OCI-LY1 (cell line): ENCODE measurements around the gene COL8A1.

ENCODE experiments used
- H2AFZ ChIP-seq: fragments of 200-600 bp; sonication (generic), shearing (Covaris generic); 2 replicates; pipeline ENCODE4 v1.6.0; 2014; ENCODE audit warnings: antibody characterized with exemption, mild to moderate bottlenecking, low read length
- H3F3A ChIP-seq: fragments of 200-600 bp; sonication (generic), shearing (Covaris generic); 2 replicates; pipeline ENCODE4 v1.6.0; 2014; ENCODE audit warnings: mild to moderate bottlenecking, antibody characterized with exemption, low read length, moderate library complexity; ENCODE audit not compliant: insufficient read depth
- H3K27ac ChIP-seq: fragments of 200-600 bp; sonication (generic); 2 replicates; pipeline ENCODE4 v1.5.1; 2014; ENCODE audit warnings: low read length, mixed run types, mild to moderate bottlenecking, low read depth; ENCODE audit not compliant: poor library complexity, severe bottlenecking
- H3K27me3 ChIP-seq: fragments of 200-600 bp; sonication (generic); 2 replicates; pipeline ENCODE4 v1.6.0; 2014; ENCODE audit warnings: antibody characterized with exemption, mild to moderate bottlenecking, low read length, moderate library complexity; ENCODE audit not compliant: insufficient read depth
- H3K36me3 ChIP-seq: fragments of 200-600 bp; sonication (generic); 2 replicates; pipeline ENCODE4 v1.6.1; 2014; ENCODE audit warnings: mild to moderate bottlenecking, antibody characterized with exemption, low read length, moderate library complexity, mixed read lengths; ENCODE audit not compliant: insufficient read depth
- H3K4me1 ChIP-seq: fragments of 200-600 bp; sonication (generic); 2 replicates; pipeline ENCODE4 v1.5.1; 2014; ENCODE audit warnings: mild to moderate bottlenecking, low read length, moderate library complexity; ENCODE audit not compliant: insufficient read depth, severe bottlenecking
- H3K4me2 ChIP-seq: fragments of 200-600 bp; sonication (generic), shearing (Covaris generic); 2 replicates; pipeline ENCODE4 v1.6.1; 2014; ENCODE audit warnings: low read length
- H3K4me3 ChIP-seq: fragments of 200-600 bp; sonication (generic); 2 replicates; pipeline ENCODE4 v1.5.1; 2014; ENCODE audit warnings: low read length, low read depth, mild to moderate bottlenecking, mixed read lengths; ENCODE audit not compliant: poor library complexity, severe bottlenecking
- H3K79me2 ChIP-seq: fragments of 200-600 bp; shearing (Covaris generic); 2 replicates; pipeline ENCODE4 v1.6.1; 2016; ENCODE audit warnings: mixed run types, low read length, mixed read lengths; ENCODE audit not compliant: insufficient read depth
- H3K9ac ChIP-seq: fragments of 200-600 bp; sonication (generic), shearing (Covaris generic); 2 replicates; pipeline ENCODE4 v1.6.1; 2014; ENCODE audit warnings: mild to moderate bottlenecking, low read length, mixed read lengths
- H3K9me2 ChIP-seq: fragments of 200-600 bp; sonication (generic), shearing (Covaris generic); 2 replicates; pipeline ENCODE4 v1.6.1; 2014; ENCODE audit warnings: low read depth, mild to moderate bottlenecking, low read length, mixed read lengths
- H3K9me3 ChIP-seq: fragments of 200-600 bp; shearing (Covaris generic); 2 replicates; pipeline ENCODE4 v1.6.1; 2014; ENCODE audit warnings: low read length, mixed read lengths
- H4K20me1 ChIP-seq: fragments of 200-600 bp; sonication (generic), shearing (Covaris generic); 2 replicates; pipeline ENCODE4 v1.6.0; 2016; ENCODE audit warnings: mild to moderate bottlenecking, low read length; ENCODE audit not compliant: insufficient read depth
- EZH2 ChIP-seq: fragments of 200-600 bp; sonication (generic), shearing (Covaris generic); IDR thresholded peaks from 2 replicates; pipeline ENCODE4 v1.8.0; 2017; ENCODE audit warnings: borderline replicate concordance, mixed run types, mild to moderate bottlenecking, antibody characterized with exemption, low read length, moderate library complexity, mixed read lengths
- TF ChIP-seq, protein P1 (sequence below): fragments of 200-600 bp; sonication (generic), shearing (Covaris generic); IDR thresholded peaks from 2 replicates; pipeline ENCODE4 v1.5.1; 2017; ENCODE audit warnings: mild to moderate bottlenecking, antibody characterized with exemption, low read length, moderate library complexity, mixed read lengths

Gene COL8A1

DNA sequence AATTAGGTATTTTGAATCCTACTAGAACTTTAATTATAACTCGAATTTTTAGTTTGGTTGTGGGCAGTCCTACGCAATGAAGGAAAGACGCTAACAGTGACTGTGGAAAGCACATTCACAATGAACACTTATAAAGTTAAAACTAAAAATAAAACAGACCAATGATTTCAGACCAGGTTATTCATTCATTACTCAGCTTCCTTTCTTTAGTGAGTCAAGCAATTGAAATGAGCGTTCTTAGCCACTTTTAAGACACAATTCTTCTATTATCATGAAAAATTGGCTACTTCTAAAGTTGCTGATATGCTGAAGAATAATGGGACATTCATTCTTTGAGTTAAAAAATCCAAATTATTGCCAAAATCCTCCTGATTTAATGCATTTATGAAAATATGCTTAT is 113.3 kb downstream of the COL8A1 start:
- no peaks in the 10 kb centered on the region for H3K27me3 ChIP-seq
- no peak overlapping the region for H3K9ac ChIP-seq
- H3K27ac ChIP-seq = no peak overlapping the region

DNA sequence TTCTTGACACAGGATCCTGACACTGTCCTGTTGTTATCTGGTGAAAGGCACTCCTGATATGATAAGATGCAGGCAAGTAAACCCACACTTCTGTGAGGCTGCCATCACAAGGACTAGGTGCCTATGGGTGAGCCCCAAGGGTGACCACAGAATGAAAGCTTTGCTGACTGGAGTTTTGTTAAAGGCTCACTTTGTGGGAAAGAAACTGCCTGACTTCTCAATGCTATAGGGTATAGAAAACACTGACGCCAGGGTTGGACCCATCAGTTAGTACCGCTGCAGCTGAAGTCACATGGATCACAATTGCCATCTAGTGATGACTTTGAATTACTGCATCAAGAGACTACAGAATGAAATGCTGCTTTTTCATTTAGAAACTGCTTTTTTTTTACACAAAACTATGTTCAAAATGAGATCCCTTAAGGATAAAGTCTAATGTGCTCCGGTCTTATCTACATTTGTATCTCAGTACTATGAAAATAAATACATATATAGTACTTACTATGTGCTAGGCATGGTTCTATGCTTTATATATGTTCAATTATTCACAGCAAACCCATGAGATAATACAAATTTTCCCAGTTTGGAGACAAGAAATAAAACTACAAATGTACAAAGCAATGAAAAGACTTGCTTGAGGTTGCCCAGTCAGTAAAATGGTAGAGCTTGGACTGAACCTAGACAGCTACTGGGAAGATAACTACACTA is 115.0 kb downstream of the COL8A1 start:
- no peak overlapping the region for H3K9ac ChIP-seq
- H3F3A ChIP-seq = no peaks in the 10 kb centered on the region
- H3K9me3 ChIP-seq = no peaks in the 10 kb centered on the region
- H3K27ac ChIP-seq = no peak overlapping the region
- no peaks in the 10 kb centered on the region for H3K4me1 ChIP-seq
- no peaks in the 10 kb centered on the region for H3K9me2 ChIP-seq
- no peaks in the 10 kb centered on the region for H3K27me3 ChIP-seq
- no peak overlapping the region for H2AFZ ChIP-seq
- H3K4me2 ChIP-seq = no peak overlapping the region
- H3K79me2 ChIP-seq = no peaks in the 10 kb centered on the region
- TF ChIP-seq EZH2 = no peak
- TF ChIP-seq, protein P1, sequence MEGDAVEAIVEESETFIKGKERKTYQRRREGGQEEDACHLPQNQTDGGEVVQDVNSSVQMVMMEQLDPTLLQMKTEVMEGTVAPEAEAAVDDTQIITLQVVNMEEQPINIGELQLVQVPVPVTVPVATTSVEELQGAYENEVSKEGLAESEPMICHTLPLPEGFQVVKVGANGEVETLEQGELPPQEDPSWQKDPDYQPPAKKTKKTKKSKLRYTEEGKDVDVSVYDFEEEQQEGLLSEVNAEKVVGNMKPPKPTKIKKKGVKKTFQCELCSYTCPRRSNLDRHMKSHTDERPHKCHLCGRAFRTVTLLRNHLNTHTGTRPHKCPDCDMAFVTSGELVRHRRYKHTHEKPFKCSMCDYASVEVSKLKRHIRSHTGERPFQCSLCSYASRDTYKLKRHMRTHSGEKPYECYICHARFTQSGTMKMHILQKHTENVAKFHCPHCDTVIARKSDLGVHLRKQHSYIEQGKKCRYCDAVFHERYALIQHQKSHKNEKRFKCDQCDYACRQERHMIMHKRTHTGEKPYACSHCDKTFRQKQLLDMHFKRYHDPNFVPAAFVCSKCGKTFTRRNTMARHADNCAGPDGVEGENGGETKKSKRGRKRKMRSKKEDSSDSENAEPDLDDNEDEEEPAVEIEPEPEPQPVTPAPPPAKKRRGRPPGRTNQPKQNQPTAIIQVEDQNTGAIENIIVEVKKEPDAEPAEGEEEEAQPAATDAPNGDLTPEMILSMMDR = peak; percentile 68
- no peaks in the 10 kb centered on the region for H4K20me1 ChIP-seq
- no peak overlapping the region for H3K4me3 ChIP-seq
- no peaks in the 10 kb centered on the region for H3K36me3 ChIP-seq

More for the DNA sequence above, 113.3 kb downstream of the COL8A1 start:
- Histone ChIP-seq H3K36me3 (no peaks in the 10 kb centered on the region), H3K4me3 (no peak overlapping the region), H2AFZ (no peak overlapping the region), H3K9me3 (no peaks in the 10 kb centered on the region), H3K79me2 (no peaks in the 10 kb centered on the region), H4K20me1 (no peaks in the 10 kb centered on the region), H3F3A (no peaks in the 10 kb centered on the region), H3K4me2 (no peak overlapping the region), H3K4me1 (no peaks in the 10 kb centered on the region), H3K9me2 (no peaks in the 10 kb centered on the region)
- no peak for TF ChIP-seq EZH2
- TF ChIP-seq, protein P1 = no peak

DNA sequence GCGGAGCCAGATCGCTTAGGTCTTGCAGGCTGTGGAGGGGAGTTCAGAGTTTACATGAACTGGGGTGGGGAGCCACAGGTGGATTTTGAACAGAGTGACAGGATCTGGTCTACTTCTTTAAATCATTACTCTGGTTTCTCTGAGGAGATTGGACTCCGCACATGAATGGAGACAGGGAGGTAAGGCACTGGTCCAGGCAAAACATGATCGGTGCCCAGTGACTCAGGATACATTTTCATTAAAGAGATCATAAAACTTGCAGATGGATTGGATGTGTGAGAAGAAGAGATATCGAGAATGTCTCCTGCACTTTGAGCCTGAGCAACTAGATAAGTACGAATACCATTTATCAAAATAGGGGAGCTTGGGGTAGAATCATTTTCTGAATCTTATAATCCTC is 117.4 kb downstream of the COL8A1 start:
- Histone ChIP-seq H3K36me3 (no peaks in the 10 kb centered on the region), H3F3A (no peaks in the 10 kb centered on the region), H3K9me3 (no peaks in the 10 kb centered on the region), H3K27me3 (no peaks in the 10 kb centered on the region), H3K4me1 (no peaks in the 10 kb centered on the region), H3K9me2 (no peaks in the 10 kb centered on the region), H3K4me3 (no peak overlapping the region), H3K27ac (no peak overlapping the region), H2AFZ (no peak overlapping the region), H3K79me2 (no peaks in the 10 kb centered on the region), H3K9ac (no peak overlapping the region), H3K4me2 (no peak overlapping the region), H4K20me1 (no peaks in the 10 kb centered on the region)
- TF ChIP-seq, protein P1 = no peak
- no peak for TF ChIP-seq EZH2
